HCT116 (cell line): ENCODE data around the gene CYBA. TPM values are rescaled to one million over a fixed set of nuclear protein-coding genes. Genes with fewer than 3 reads are reported as not detected.

Source experiments
- ATAC-seq: fragments of 200-7000 bp; cut with Tn5 transposase; 2 replicates; pipeline ENCODE4 v1.9.1; 2020; ENCODE audit warnings: mild to moderate bottlenecking, moderate library complexity
- BruUV-seq: library from RNA; stranded (reverse); fragments of 400-500 nt; replicated peaks from 2 replicates; lab custom pipeline; 2021; lab: Mats Ljungman, UMichigan
- CTCF ChIA-PET: fragments of 300-600 bp; sonication (Branson Sonifier 250); formaldehyde crosslinking; loops from one replicate; lab custom pipeline; 2021; ENCODE audit warnings: antibody characterized with exemption; lab: Charles Lee
- POLR2A ChIA-PET: fragments of 300-600, 350-600 bp; sonication (Branson Sonifier 250); formaldehyde crosslinking; loops from one replicate; lab custom pipeline; 2021; ENCODE audit warnings: antibody characterized with exemption; lab: Charles Lee
- RAD21 ChIA-PET, 2 experiments: fragments of 300-600 bp; sonication (Branson Sonifier 250); formaldehyde crosslinking; loops; one replicate each; lab custom pipeline; 2023; ENCODE audit warnings: low total read pairs in 2 of 2; ENCODE audit not compliant: uncharacterized antibody in 2 of 2, unreplicated experiment in 2 of 2, low non-redundant PET in 1 of 2; lab: Charles Lee
- DNase-seq: peaks from one replicate; pipeline ENCODE4 v3.0.0-alpha.2; 2010; ENCODE audit warnings: low read depth, low spot score
- H2AFZ ChIP-seq: fragments of 200-600 bp; shearing (Covaris generic), sonication (generic); 2 replicates; pipeline ENCODE4 v1.6.1; 2017; ENCODE audit warnings: low read depth, mixed run types, mixed read lengths, antibody characterized with exemption, low read length; ENCODE audit not compliant: poor library complexity, severe bottlenecking
- H3K27ac ChIP-seq: 2 replicates; pipeline ENCODE4 v1.5.1; 2012; ENCODE audit warnings: low read depth, low read length
- H3K27me3 ChIP-seq: fragments of 200-600 bp; sonication (generic); 2 replicates; pipeline ENCODE4 v1.6.1; 2016; ENCODE audit warnings: mixed run types, low read length, mixed read lengths; ENCODE audit not compliant: insufficient read depth
- H3K36me3 ChIP-seq, 2 experiments: fragments of 200-500 bp in 1 of 2; fragments of 200-600 bp in 1 of 2; sonication (Bioruptor generic) in 1 of 2; sonication (generic) in 1 of 2; 2 replicates each; pipeline versions ENCODE4 v1.5.1 to v1.6.1; 2014 to 2016; ENCODE audit warnings: low read length in 2 of 2, inconsistent platforms in 1 of 2, mixed read lengths in 1 of 2, mixed run types in 1 of 2; ENCODE audit not compliant: insufficient read depth in 2 of 2, control insufficient read depth in 1 of 2
- H3K4me1 ChIP-seq, 2 experiments: fragments of 200-600 bp in 1 of 2; sonication (generic) in 1 of 2; 2 replicates each; pipeline versions ENCODE4 v1.5.1 to v1.6.1; 2012 to 2017; ENCODE audit warnings: low read length in 2 of 2, inconsistent platforms in 1 of 2, mild to moderate bottlenecking in 1 of 2, mixed read lengths in 1 of 2, mixed run types in 1 of 2, moderate library complexity in 1 of 2; ENCODE audit not compliant: insufficient read depth in 2 of 2, control insufficient read depth in 1 of 2
- H3K4me2 ChIP-seq: fragments of 200-600 bp; sonication (generic); 2 replicates; pipeline ENCODE4 v1.6.1; 2017; ENCODE audit warnings: mixed run types, low read length, mixed read lengths
- H3K4me3 ChIP-seq, 2 experiments: fragments of 200-600 bp in 1 of 2; sonication (generic) in 1 of 2; replicated peaks in 1 of 2; 2 replicates each; pipeline ENCODE4 v1.5.1; 2011 to 2016; ENCODE audit warnings: low read length in 2 of 2, control low read depth in 1 of 2, low read depth in 1 of 2, mild to moderate bottlenecking in 1 of 2, mixed read lengths in 1 of 2, mixed run types in 1 of 2
- H3K79me2 ChIP-seq: fragments of 200-600 bp; sonication (generic); 2 replicates; pipeline ENCODE4 v1.6.1; 2017; ENCODE audit warnings: mild to moderate bottlenecking, mixed run types, low read length, moderate library complexity, mixed read lengths; ENCODE audit not compliant: insufficient read depth
- H3K9ac ChIP-seq: fragments of 200-600 bp; sonication (generic); 2 replicates; pipeline ENCODE4 v1.6.1; 2016; ENCODE audit warnings: low read length, mixed read lengths
- H3K9me2 ChIP-seq: fragments of 200-600 bp; sonication (generic), shearing (Covaris generic); 2 replicates; pipeline ENCODE4 v1.6.1; 2017; ENCODE audit warnings: mixed run types, mild to moderate bottlenecking, moderate library complexity; ENCODE audit not compliant: insufficient read depth
- H3K9me3 ChIP-seq, 2 experiments: fragments of 200-500 bp in 1 of 2; fragments of 200-600 bp in 1 of 2; sonication (Bioruptor generic) in 1 of 2; sonication (generic) in 1 of 2; 2 replicates each; pipeline ENCODE4 v1.6.1; 2014 to 2017; ENCODE audit warnings: low read length in 2 of 2, mixed read lengths in 2 of 2, inconsistent platforms in 1 of 2, low read depth in 1 of 2, mild to moderate bottlenecking in 1 of 2, mixed run types in 1 of 2, moderate library complexity in 1 of 2; ENCODE audit not compliant: control insufficient read depth in 1 of 2, insufficient read depth in 1 of 2
- H4K20me1 ChIP-seq: fragments of 200-600 bp; sonication (generic), shearing (Covaris generic); 2 replicates; pipeline ENCODE4 v1.6.1; 2017; ENCODE audit warnings: mixed run types, mild to moderate bottlenecking, moderate library complexity; ENCODE audit not compliant: insufficient read depth
- EGR1 ChIP-seq: IDR thresholded peaks from 2 replicates; pipeline ENCODE4 v1.6.1; 2012; ENCODE audit warnings: low read depth
- ELF1 ChIP-seq: IDR thresholded peaks from 2 replicates; pipeline ENCODE4 v1.6.1; 2012; ENCODE audit warnings: low read depth, borderline replicate concordance
- EZH2phosphoT487 ChIP-seq: fragments of 200-600 bp; IDR thresholded peaks from 2 replicates; pipeline ENCODE4 v1.6.1; 2018; ENCODE audit warnings: antibody characterized with exemption, borderline replicate concordance
- REST ChIP-seq: IDR thresholded peaks from 2 replicates; pipeline ENCODE4 v1.6.1; 2012; ENCODE audit warnings: low read depth
- SIN3A ChIP-seq: IDR thresholded peaks from 2 replicates; pipeline ENCODE4 v1.6.1; 2012; ENCODE audit warnings: low read depth
- SP1 ChIP-seq: IDR thresholded peaks from 2 replicates; pipeline ENCODE4 v1.6.1; 2012; ENCODE audit warnings: low read depth
- SRF ChIP-seq: IDR thresholded peaks from 2 replicates; pipeline ENCODE4 v1.6.1; 2012; ENCODE audit warnings: low read depth
- TCF7L2 ChIP-seq: IDR thresholded peaks from 2 replicates; pipeline ENCODE4 v1.7.0; 2011; ENCODE audit warnings: borderline replicate concordance, inconsistent platforms; ENCODE audit not compliant: insufficient read depth, insufficient read length; ENCODE audit errors: extremely low read depth
- ZFX ChIP-seq: fragments of 450-650 bp; IDR thresholded peaks from 2 replicates; pipeline ENCODE4 v1.6.1; 2017
- intact Hi-C: fragments of 100-400 bp; cut with micrococcal nuclease; formaldehyde crosslinking; loops from 2 replicates; pipeline ENCODE4 v1.10.0; 2022
- total RNA-seq: library from RNA; stranded (reverse); gene quantifications from one replicate; pipeline ENCODE4 v1.2.1, GENCODE V29; 2021; ENCODE audit not compliant: unreplicated experiment
- TF ChIP-seq, protein P1 (sequence below): IDR thresholded peaks from 2 replicates; pipeline ENCODE4 v1.6.1; 2012

Gene CYBA
- total RNA-seq, 1 experiment from 2014 or later = 321 TPM

DNA sequence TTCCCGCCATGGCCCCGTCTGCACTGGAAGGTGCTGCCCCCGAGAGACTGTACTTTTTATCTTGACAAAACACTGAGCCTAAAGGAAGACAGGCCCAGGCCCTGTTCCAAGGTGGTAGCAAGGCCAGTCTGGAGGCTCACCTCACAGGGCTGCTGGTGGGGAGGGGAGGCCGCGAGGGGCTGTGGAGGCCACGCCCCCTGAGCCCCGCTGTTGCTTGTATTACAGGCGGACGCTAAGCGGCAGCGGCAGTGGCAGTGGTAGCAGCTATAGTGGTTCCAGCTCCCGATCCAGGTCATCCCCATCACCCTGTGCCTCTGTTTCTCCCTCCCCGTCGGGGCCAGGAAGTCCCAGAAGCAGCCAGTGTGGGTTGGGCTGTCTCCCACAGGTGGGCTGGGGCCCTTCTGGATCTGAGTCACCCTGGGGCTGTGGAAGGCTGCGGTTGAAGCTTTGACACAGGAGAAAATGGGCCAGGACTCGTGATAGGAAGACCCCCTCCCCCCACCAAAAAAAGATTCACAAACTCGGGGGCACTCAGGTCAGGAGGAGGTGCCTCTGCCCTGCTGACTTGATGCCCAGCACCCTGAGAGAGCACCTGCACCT, 25.8 kb downstream of the CYBA start:
- DNase-seq = no peak
- H3K4me1 ChIP-seq = no peaks in the 10 kb centered on the region
- H3K36me3 ChIP-seq = peaks cover 46 to 60% of the 10 kb centered on the region in 2 experiments; a peak in 3 of 4 replicates
- CTCF ChIA-PET = no interaction called here
- no peak overlapping the region for H3K27ac ChIP-seq
- H3K79me2 ChIP-seq = peaks cover 12% of the 10 kb centered on the region; the same call in 1 of the 2 replicates
- RAD21 ChIA-PET = no interaction called here
- H3K9ac ChIP-seq = no peak overlapping the region
- BruUV-seq = no TSS peak
- POLR2A ChIA-PET = no interaction called here
- TF ChIP-seq SRF (no peak), REST (no peak), EZH2phosphoT487 (no peak), ELF1 (no peak), SP1 (no peak), ZFX (no peak), TCF7L2 (no peak), SIN3A (no peak), EGR1 (no peak)
- TF ChIP-seq, protein P1, sequence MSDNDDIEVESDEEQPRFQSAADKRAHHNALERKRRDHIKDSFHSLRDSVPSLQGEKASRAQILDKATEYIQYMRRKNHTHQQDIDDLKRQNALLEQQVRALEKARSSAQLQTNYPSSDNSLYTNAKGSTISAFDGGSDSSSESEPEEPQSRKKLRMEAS = no peak
- intact Hi-C loops = no loop called here
- no peak overlapping the region for H2AFZ ChIP-seq
- no peaks in the 10 kb centered on the region for H4K20me1 ChIP-seq
- no peaks in the 10 kb centered on the region for H3K27me3 ChIP-seq
- no peaks in the 10 kb centered on the region for H3K9me2 ChIP-seq
- ATAC-seq = no peak
- H3K4me3 ChIP-seq = no peak overlapping the region
- no peaks in the 10 kb centered on the region for H3K9me3 ChIP-seq
- H3K4me2 ChIP-seq = no peak overlapping the region
